Neuron (in vitro differentiated cells): ENCODE measurements around the gene LAMA2.

ENCODE experiments used
- H2AFZ ChIP-seq: one replicate; pipeline ENCODE4 v1.6.1; 2013; ENCODE audit warnings: low read depth, mild to moderate bottlenecking, inconsistent platforms, low read length, moderate library complexity
- H3K27me3 ChIP-seq: one replicate; pipeline ENCODE4 v1.6.1; 2013; ENCODE audit warnings: low read length; ENCODE audit not compliant: insufficient read depth
- H3K36me3 ChIP-seq: one replicate; pipeline ENCODE4 v1.6.1; 2013; ENCODE audit warnings: low read length; ENCODE audit not compliant: insufficient read depth
- H3K4me1 ChIP-seq: one replicate; pipeline ENCODE4 v1.6.1; 2013; ENCODE audit warnings: low read length; ENCODE audit not compliant: insufficient read depth
- H3K4me3 ChIP-seq: 2 replicates; pipeline ENCODE4 v1.5.1; 2013; ENCODE audit warnings: mild to moderate bottlenecking, low read length, moderate library complexity
- H3K9me3 ChIP-seq: one replicate; pipeline ENCODE4 v1.6.1; 2013; ENCODE audit warnings: low read length

The LAMA2 gene

DNA sequence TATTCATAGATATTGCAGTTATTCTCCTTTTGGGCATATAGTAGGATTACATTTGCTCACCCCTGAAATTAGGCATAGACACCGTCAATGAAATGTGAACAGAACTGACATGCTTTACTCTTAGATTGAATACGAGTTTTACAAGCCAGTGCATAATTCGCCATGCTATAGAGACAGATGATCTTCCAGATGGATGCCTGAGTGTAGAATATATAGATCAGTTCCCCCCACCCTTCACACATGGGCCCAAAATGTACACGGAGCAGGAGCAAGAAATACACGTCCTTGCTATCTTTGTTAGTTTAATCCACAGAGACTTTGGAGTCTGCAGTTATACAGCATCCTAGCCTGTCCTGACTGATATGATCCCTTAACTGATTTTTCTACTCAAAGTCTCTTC, 47.4 kb downstream of the LAMA2 start:
- H3K27me3 ChIP-seq = no peaks in the 10 kb centered on the region
- no peaks in the 10 kb centered on the region for H3K36me3 ChIP-seq
- H2AFZ ChIP-seq = no peak overlapping the region
- no peaks in the 10 kb centered on the region for H3K4me1 ChIP-seq
- H3K9me3 ChIP-seq = no peaks in the 10 kb centered on the region
- H3K4me3 ChIP-seq = no peak overlapping the region

DNA sequence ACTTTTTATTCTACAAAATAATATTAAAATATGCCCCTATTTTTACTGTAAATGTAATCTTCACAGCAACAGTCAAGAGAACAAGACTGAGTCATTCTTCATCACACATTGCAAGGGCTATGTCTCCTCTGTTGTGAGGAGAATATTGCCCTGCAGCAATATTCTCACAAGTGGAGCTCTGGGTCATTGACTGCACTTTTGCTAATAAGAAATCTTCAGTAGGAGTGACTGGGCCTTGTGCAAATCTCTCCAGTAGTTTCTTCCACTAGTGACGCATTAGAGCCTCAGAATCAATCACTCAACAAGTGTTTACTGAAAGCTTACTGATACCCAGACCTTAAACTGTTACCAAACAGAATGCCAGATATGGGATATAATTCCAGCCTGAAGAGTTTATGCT, 49.1 kb downstream of the LAMA2 start:
- Histone ChIP-seq H3K9me3 (no peaks in the 10 kb centered on the region), H3K4me3 (no peak overlapping the region), H2AFZ (no peak overlapping the region), H3K4me1 (no peaks in the 10 kb centered on the region), H3K27me3 (no peaks in the 10 kb centered on the region), H3K36me3 (no peaks in the 10 kb centered on the region)

DNA sequence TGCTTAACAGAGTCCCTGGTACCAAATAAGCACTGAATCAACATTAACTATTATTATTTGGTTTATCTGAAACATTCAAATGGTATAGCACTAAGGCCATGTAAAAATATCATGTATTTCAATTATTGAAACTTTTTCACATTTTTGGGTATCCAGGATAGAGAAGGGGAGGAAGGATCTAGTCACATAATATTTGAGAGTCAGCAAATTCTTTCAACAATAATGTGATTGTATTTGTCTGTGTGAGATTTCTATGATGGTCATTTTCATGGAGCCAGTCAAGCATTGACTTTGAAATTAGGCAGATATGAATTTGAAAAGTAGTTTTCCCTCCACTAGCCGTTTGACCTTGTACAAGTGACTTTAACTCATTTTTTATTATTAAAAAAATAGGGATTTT, 67.9 kb downstream of the LAMA2 start:
- no peak overlapping the region for H2AFZ ChIP-seq
- no peaks in the 10 kb centered on the region for H3K4me1 ChIP-seq
- H3K4me3 ChIP-seq = no peak overlapping the region
- H3K27me3 ChIP-seq = no peaks in the 10 kb centered on the region
- no peaks in the 10 kb centered on the region for H3K36me3 ChIP-seq
- H3K9me3 ChIP-seq = no peaks in the 10 kb centered on the region

DNA sequence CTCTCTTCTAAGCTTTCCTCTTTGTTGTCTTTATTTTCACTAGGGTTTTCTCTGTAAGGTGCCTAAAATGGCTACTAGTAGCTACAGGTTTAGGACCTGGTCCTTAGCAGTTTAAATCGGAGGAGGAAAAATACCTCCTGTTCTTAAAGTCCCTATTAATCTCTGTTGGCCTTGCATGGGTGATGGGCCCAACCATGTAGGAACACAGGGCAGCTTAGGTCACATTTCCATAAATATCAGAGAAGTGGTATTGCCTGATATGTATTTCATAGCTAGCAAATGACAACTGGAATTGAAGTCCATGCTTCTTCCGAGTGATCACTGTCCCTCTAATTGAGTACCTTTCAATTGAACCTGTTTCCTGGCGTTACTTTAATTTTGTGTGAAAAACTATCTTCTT, 70.0 kb downstream of the LAMA2 start:
- no peaks in the 10 kb centered on the region for H3K27me3 ChIP-seq
- H2AFZ ChIP-seq = no peak overlapping the region
- no peaks in the 10 kb centered on the region for H3K4me1 ChIP-seq
- no peaks in the 10 kb centered on the region for H3K9me3 ChIP-seq
- H3K4me3 ChIP-seq = no peak overlapping the region
- no peaks in the 10 kb centered on the region for H3K36me3 ChIP-seq

DNA sequence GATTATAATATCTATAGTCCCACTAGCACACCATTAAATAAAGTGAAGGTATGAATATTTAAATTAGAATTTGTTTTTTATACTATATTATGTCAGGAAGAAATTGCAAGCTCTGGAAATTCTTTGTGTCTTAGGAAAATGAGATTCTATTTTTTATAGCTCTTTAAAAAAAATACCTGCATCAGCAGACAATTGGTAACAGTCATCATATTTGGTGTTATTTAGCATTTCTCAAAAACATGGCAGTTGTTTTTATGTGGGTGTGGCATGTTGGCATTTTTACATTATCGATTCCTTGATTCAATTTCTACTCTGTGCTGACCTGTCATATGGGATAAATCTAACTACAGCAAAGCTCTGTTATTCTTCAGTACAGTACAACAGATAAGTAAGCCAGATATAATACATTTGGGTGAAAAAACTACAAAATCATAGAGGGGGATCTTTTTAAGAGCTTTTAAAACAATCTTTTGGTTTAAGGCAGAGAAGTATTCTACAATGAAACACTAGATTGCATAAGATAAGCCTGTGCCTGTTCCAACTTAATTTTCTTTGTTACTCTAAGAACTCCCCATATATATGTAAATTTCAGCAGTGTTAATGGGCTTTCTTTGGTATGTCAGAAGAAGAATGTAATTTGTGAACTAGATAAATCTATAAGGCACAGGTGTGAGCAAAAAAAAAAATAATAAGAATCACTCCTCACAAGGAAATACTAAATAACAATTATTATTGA, 71.5 kb downstream of the LAMA2 start:
- no peaks in the 10 kb centered on the region for H3K9me3 ChIP-seq
- H3K36me3 ChIP-seq = no peaks in the 10 kb centered on the region
- H3K4me3 ChIP-seq = no peak overlapping the region
- H3K4me1 ChIP-seq = no peaks in the 10 kb centered on the region
- H2AFZ ChIP-seq = no peak overlapping the region
- no peaks in the 10 kb centered on the region for H3K27me3 ChIP-seq

DNA sequence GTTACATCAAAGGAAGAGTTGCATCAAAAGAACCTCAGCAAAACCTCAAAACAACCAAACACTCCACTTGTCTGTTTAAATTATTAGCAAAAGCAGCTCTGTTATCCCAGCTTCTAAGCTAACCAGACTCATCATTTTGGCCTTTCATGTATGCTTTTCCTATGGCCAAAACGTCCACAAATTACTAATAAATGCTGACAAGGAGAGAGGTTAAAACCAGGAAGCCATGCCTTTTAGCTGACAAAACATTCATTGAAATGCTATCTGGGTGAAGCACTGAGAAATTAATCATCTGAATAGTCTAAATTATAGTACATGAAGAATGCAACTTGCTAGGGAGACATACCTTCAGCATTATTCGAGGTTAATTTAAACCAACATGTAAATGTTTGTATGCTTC, 80.6 kb downstream of the LAMA2 start:
- no peaks in the 10 kb centered on the region for H3K36me3 ChIP-seq
- H3K4me1 ChIP-seq = no peaks in the 10 kb centered on the region
- H3K27me3 ChIP-seq = no peaks in the 10 kb centered on the region
- H3K9me3 ChIP-seq = no peaks in the 10 kb centered on the region
- H2AFZ ChIP-seq = no peak overlapping the region
- no peak overlapping the region for H3K4me3 ChIP-seq

DNA sequence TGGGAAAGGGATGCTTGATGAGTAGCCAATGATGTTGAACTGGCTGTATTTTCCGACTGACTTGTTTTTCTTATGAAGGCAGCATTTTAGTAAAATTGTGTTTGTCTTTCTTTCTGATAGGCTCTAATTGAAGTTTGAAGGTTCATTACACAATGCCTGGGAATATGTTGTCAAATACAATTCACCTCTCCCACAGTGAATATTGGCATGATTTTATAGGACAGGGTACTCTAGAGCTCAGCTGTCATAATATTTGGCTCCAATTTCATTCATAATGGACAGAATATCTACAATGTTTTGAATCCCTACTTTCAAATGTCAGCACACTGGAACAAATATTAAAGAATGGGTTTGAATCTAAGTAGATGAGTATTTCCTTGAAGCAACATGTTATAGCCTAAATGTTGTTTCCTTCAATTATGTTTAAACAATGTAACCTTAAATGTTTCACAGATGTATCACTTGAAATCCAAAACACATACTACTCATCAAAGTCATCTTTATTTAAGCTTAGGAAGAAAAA, 81.4 kb downstream of the LAMA2 start:
- no peak overlapping the region for H3K4me3 ChIP-seq

DNA sequence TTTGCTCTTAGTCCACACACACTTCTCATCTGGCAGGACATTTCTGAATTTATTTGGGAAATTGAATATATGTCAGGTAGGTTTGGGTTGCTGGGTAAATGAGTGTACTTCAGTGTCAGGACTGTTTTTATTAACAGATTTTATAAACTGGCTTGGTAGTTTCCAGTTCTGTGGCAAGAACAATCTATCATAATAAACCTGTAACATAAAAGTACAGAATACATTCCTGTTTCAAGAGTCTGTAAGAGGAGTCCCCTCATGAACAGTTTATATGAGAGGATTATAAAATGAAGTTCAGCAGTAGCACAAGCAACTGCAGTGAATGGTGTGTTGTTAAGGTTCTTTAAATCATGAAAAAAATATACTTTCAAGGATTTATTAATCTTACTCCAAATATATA, 81.8 kb downstream of the LAMA2 start:
- no peaks in the 10 kb centered on the region for H3K27me3 ChIP-seq
- no peaks in the 10 kb centered on the region for H3K36me3 ChIP-seq
- H3K9me3 ChIP-seq = no peaks in the 10 kb centered on the region
- H2AFZ ChIP-seq = no peak overlapping the region
- no peak overlapping the region for H3K4me3 ChIP-seq
- no peaks in the 10 kb centered on the region for H3K4me1 ChIP-seq

More for the DNA sequence above, 81.4 kb downstream of the LAMA2 start:
- H2AFZ ChIP-seq = no peak overlapping the region
- H3K36me3 ChIP-seq = no peaks in the 10 kb centered on the region
- H3K9me3 ChIP-seq = no peaks in the 10 kb centered on the region
- no peaks in the 10 kb centered on the region for H3K27me3 ChIP-seq
- H3K4me1 ChIP-seq = no peaks in the 10 kb centered on the region

DNA sequence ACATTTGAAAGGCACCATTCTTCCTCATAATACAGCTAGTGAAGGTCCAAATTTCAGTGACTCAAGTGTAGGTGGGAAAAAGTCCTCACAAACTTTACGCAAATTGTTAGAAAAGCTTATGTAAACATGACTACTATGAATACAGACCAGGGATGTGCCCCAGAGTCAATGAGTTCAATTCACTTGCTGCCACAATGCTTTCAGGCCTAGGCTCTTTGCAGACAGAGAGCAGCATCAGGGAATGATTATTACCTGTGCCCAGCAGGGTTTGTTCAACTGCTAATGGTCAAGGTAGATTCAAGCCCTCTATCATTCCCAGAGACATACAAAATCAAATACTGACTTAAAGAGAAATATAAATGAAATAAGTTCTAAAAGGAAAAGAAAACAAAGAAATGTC, 84.0 kb downstream of the LAMA2 start:
- Histone ChIP-seq H3K9me3 (no peaks in the 10 kb centered on the region), H3K27me3 (no peaks in the 10 kb centered on the region), H2AFZ (no peak overlapping the region), H3K36me3 (no peaks in the 10 kb centered on the region), H3K4me1 (no peaks in the 10 kb centered on the region), H3K4me3 (no peak overlapping the region)

DNA sequence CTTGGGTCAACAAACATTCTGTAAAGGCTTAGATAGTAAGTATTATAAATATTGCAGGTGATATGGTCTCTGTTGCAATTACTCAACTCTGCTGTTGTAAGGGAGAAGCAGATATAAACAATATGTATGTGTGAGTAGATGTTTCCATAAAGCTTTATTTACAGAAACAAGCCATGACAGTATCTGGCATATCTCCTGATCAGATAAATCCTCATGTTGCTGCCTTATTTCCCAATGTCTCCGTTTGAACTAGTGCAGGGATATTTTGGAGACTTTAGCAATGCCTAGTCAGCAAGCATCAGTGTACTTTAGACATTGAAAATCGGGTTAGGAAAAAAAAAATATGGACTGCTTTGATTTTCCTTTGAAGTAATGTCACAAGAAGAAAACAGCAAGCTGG, 96.1 kb downstream of the LAMA2 start:
- Histone ChIP-seq H3K4me3 (no peak overlapping the region), H3K9me3 (no peaks in the 10 kb centered on the region), H3K4me1 (no peaks in the 10 kb centered on the region), H3K36me3 (no peaks in the 10 kb centered on the region), H2AFZ (no peak overlapping the region), H3K27me3 (no peaks in the 10 kb centered on the region)

DNA sequence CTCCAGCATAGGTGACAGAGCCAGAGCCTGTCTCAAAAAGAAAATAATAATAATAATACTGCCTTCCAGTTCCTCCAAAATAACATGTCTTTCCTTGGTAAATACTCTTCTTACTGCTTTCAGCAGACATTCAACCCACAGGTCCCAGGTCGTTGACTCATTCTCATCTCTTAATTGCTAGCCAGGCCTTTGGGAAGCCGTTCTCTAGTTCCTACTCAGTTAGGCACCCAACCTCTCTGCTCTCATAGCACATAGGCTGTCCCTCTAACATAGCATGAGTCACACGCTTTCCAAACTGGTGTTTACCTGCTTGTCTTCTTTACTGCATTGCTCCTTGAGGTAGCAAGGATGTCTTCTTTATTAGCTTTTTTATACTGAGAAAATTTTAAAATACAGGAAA, 98.8 kb downstream of the LAMA2 start:
- no peaks in the 10 kb centered on the region for H3K36me3 ChIP-seq

DNA sequence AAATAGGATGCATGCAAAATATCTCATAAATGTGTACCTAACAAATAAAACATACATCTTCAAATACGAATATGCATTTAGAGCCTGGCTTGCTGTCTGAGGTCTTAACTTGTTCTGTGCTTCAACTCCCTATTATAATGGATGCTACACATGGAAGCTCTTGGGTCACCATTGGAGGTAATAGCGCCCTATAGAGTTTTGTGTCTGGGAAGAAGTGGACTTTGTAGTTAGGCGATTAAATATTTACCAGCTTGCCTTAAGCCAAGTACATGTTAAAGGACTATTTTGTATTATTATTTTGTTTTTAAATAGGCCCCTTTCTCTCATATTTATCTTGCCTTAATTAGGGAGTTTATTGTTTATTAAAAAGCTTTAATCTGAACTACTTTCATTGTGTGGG, 107.4 kb downstream of the LAMA2 start:
- peaks cover 9% of the 10 kb centered on the region for H3K4me1 ChIP-seq
- no peak overlapping the region for H2AFZ ChIP-seq
- H3K9me3 ChIP-seq = no peaks in the 10 kb centered on the region
- H3K36me3 ChIP-seq = no peaks in the 10 kb centered on the region
- no peak overlapping the region for H3K4me3 ChIP-seq
- H3K27me3 ChIP-seq = no peaks in the 10 kb centered on the region

More for the DNA sequence above, 98.8 kb downstream of the LAMA2 start:
- H3K4me3 ChIP-seq = no peak overlapping the region
- no peaks in the 10 kb centered on the region for H3K27me3 ChIP-seq
- H3K4me1 ChIP-seq = no peaks in the 10 kb centered on the region
- H3K9me3 ChIP-seq = no peaks in the 10 kb centered on the region
- H2AFZ ChIP-seq = no peak overlapping the region

DNA sequence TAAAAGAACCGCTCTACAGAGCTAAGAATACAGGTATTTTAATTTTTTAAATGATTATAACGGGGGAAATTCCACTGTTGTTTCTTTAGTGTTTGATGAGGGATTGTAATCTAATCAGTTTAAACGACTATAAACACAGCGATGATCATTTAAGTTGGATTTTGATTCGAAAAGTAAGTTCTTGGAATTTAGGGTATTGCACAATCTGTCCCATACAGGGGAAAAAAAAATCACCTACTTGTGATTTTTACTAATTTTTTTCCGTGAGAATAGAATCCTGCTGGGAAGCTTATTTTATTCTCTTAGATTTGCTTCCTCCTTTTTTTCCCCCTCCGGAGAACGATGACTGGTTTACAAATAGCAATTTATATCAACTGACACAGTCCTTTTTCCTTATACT, 108.0 kb downstream of the LAMA2 start:
- H3K4me3 ChIP-seq = no peak overlapping the region
- H3K36me3 ChIP-seq = no peaks in the 10 kb centered on the region
- H3K4me1 ChIP-seq = peaks cover 9% of the 10 kb centered on the region
- H3K9me3 ChIP-seq = no peaks in the 10 kb centered on the region
- no peaks in the 10 kb centered on the region for H3K27me3 ChIP-seq
- no peak overlapping the region for H2AFZ ChIP-seq

DNA sequence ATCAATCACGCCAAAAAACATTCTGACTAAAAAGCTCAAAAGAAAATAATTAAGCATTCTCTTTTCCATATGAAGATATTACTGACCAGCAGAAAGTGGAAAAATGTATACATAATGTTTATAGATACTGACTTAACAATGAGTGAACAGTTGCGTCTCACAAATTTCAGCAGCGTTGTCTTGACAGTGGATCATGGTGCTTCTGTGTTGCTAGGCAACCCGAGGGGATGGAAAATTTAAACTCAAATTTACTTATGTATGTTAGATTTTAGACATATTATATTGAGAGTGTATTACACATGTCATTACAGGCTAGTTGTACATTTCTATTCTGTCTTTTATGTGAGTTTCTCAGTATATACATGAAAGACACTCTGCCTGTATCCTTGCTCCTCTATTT, 110.2 kb downstream of the LAMA2 start:
- Histone ChIP-seq H3K36me3 (no peaks in the 10 kb centered on the region), H3K9me3 (no peaks in the 10 kb centered on the region), H3K27me3 (no peaks in the 10 kb centered on the region), H3K4me3 (no peak overlapping the region), H2AFZ (no peak overlapping the region), H3K4me1 (peaks cover 9% of the 10 kb centered on the region)
